ENCODE results near the gene SLC38A3.

SLC38A3 gene

GRCh38 chr3:50241163-50241562 is 36.1 kb downstream of the SLC38A3 start:
- TF ChIP-seq CTCF (conservative IDR thresholded peaks at IDR 0.05; ENCODE audit: low read depth, low read length): no peak
- H2AFZ ChIP-seq (ENCODE audit: low read depth): no peak overlapping the region
- H3K36me3 ChIP-seq (ENCODE audit: insufficient read depth): no peaks in the 10 kb centered on the region
- H3K27me3 ChIP-seq (ENCODE audit: insufficient read depth, low read depth): no peaks in the 10 kb centered on the region
- H3K4me2 ChIP-seq: no peak overlapping the region
- H3K9ac ChIP-seq: no peak overlapping the region
- no peak overlapping the region for H3K4me3 ChIP-seq (IDR thresholded peaks at IDR 0.05; ENCODE audit: insufficient read depth, low read depth, low read length)
- H3K79me2 ChIP-seq (ENCODE audit: insufficient read depth, low read depth): peaks cover 44% of the 10 kb centered on the region
- H4K20me1 ChIP-seq (ENCODE audit: insufficient read depth): no peaks in the 10 kb centered on the region
- no peak overlapping the region for H3K27ac ChIP-seq
- no peaks in the 10 kb centered on the region for H3K4me1 ChIP-seq (ENCODE audit: low read depth, poor library complexity, severe bottlenecking)

GRCh38 chr3:50241713-50242380 is 36.8 kb downstream of the SLC38A3 start:
- Histone ChIP-seq H3K9ac (no peak overlapping the region), H3K4me1 (ENCODE audit: low read depth, poor library complexity, severe bottlenecking) (peaks cover 2% of the 10 kb centered on the region), H4K20me1 (ENCODE audit: insufficient read depth) (no peaks in the 10 kb centered on the region), H3K27me3 (ENCODE audit: insufficient read depth, low read depth) (no peaks in the 10 kb centered on the region), H3K36me3 (ENCODE audit: insufficient read depth) (no peaks in the 10 kb centered on the region), H3K79me2 (ENCODE audit: insufficient read depth, low read depth) (peaks cover 37% of the 10 kb centered on the region), H2AFZ (ENCODE audit: low read depth) (no peak overlapping the region), H3K27ac (no peak overlapping the region), H3K4me3 (IDR thresholded peaks at IDR 0.05; ENCODE audit: insufficient read depth, low read depth, low read length) (no peak overlapping the region), H3K4me2 (no peak overlapping the region)
- no peak for TF ChIP-seq CTCF (conservative IDR thresholded peaks at IDR 0.05; ENCODE audit: low read depth, low read length)

GRCh38 chr3:50242381-50242770 is 37.3 kb downstream of the SLC38A3 start:
- H3K79me2 ChIP-seq (ENCODE audit: insufficient read depth, low read depth): peaks cover 37% of the 10 kb centered on the region
- no peaks in the 10 kb centered on the region for H3K36me3 ChIP-seq (ENCODE audit: insufficient read depth)
- no peak for TF ChIP-seq CTCF (conservative IDR thresholded peaks at IDR 0.05; ENCODE audit: low read depth, low read length)
- H3K4me1 ChIP-seq (ENCODE audit: low read depth, poor library complexity, severe bottlenecking): peaks cover 7% of the 10 kb centered on the region
- H3K4me3 ChIP-seq (IDR thresholded peaks at IDR 0.05; ENCODE audit: insufficient read depth, low read depth, low read length): no peak overlapping the region
- H4K20me1 ChIP-seq (ENCODE audit: insufficient read depth): no peaks in the 10 kb centered on the region
- H3K4me2 ChIP-seq: no peak overlapping the region
- no peak overlapping the region for H3K9ac ChIP-seq
- H2AFZ ChIP-seq (ENCODE audit: low read depth): no peak overlapping the region
- no peak overlapping the region for H3K27ac ChIP-seq
- no peaks in the 10 kb centered on the region for H3K27me3 ChIP-seq (ENCODE audit: insufficient read depth, low read depth)

DNA sequence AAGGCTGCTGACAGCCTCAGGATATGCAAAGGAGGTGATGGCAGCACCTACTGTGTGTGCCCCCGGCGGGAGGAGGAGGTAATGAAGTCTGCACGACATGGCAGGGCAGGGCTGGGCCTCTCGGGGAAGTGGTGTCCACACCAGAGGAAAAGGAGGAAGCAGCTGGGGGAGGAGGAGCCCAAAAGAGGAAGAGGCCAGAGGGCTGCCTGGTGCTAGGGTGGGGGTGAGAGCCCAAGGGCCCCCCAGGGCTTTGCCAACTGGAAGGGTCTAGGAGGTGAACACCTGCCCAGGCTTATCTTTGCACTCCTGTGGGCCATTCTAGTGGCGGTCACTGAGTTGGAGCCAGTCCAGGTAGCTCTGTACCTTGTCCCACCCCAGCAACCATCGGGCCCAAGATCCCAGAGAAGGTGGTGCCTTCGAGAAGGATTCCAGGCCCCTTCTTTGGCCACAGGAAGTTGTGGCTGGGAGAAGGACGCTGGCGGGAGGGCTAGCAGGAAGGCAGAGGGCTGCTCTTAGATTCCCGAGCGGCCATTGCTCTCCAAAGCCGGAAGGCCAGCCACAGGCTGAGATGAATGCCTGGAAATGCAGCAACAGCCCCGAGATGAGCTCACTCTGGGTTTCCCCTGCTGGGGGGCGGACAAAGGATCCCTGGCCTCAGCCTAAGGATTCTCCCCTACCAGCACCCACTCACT is 37.9 kb downstream of the SLC38A3 start:
- Histone ChIP-seq H3K4me2 (no peak overlapping the region), H3K4me3 (IDR thresholded peaks at IDR 0.05; ENCODE audit: insufficient read depth, low read depth, low read length) (no peak overlapping the region), H3K79me2 (ENCODE audit: insufficient read depth, low read depth) (peaks cover 40% of the 10 kb centered on the region; the same call in 1 of the 2 replicates), H3K36me3 (ENCODE audit: insufficient read depth) (no peaks in the 10 kb centered on the region), H3K27ac (no peak overlapping the region), H4K20me1 (ENCODE audit: insufficient read depth) (no peaks in the 10 kb centered on the region), H3K4me1 (ENCODE audit: low read depth, poor library complexity, severe bottlenecking) (peaks cover 11% of the 10 kb centered on the region), H3K27me3 (ENCODE audit: insufficient read depth, low read depth) (no peaks in the 10 kb centered on the region), H2AFZ (ENCODE audit: low read depth) (no peak overlapping the region), H3K9ac (no peak overlapping the region)
- TF ChIP-seq CTCF (conservative IDR thresholded peaks at IDR 0.05; ENCODE audit: low read depth, low read length): no peak
